ENCODE measurements around the gene NBAS. TPM values are rescaled to one million over a fixed set of nuclear protein-coding genes. Genes with fewer than 3 reads are reported as not detected.

Gene NBAS
- total RNA-seq, 1 donor from 2014 or later, result 29.7 TPM

GRCh38 chr2:15241929-15242328 is 319.2 kb downstream of the NBAS start:
- intact Hi-C loops (cut with DNase I), result no loop called here
- no peak for DNase-seq (ENCODE audit: extremely low spot score in 2 of 2)
- Histone ChIP-seq H3K4me1 (peaks cover 5% of the 10 kb centered on the region), H3K27ac (no peak overlapping the region), H3K36me3 (no peaks in the 10 kb centered on the region), H3K4me3 (no peak overlapping the region), H3K9me3 (no peaks in the 10 kb centered on the region), H3K27me3 (no peaks in the 10 kb centered on the region)
- TF ChIP-seq CTCF (IDR thresholded peaks at IDR 0.05) (no peak), POLR2AphosphoS5 (IDR thresholded peaks at IDR 0.05; ENCODE audit: insufficient read depth in 1 of 2, low read depth in 1 of 2) (no peak), POLR2A (IDR thresholded peaks at IDR 0.05) (no peak)

GRCh38 chr2:15241201-15241600 is 319.9 kb downstream of the NBAS start:
- Histone ChIP-seq H3K27me3 (no peaks in the 10 kb centered on the region), H3K4me1 (no peaks in the 10 kb centered on the region), H3K9me3 (no peaks in the 10 kb centered on the region), H3K4me3 (no peak overlapping the region), H3K27ac (no peak overlapping the region), H3K36me3 (no peaks in the 10 kb centered on the region)
- TF ChIP-seq CTCF (IDR thresholded peaks at IDR 0.05) (no peak), POLR2A (IDR thresholded peaks at IDR 0.05) (no peak), POLR2AphosphoS5 (IDR thresholded peaks at IDR 0.05; ENCODE audit: insufficient read depth in 1 of 2, low read depth in 1 of 2) (no peak)
- intact Hi-C loops (cut with DNase I), result no loop called here
- DNase-seq (ENCODE audit: extremely low spot score in 2 of 2), result no peak

GRCh38 chr2:15238028-15238427 is 323.1 kb downstream of the NBAS start:
- no peaks in the 10 kb centered on the region for H3K9me3 ChIP-seq
- TF ChIP-seq POLR2A (IDR thresholded peaks at IDR 0.05), result no peak
- TF ChIP-seq POLR2AphosphoS5 (IDR thresholded peaks at IDR 0.05; ENCODE audit: insufficient read depth in 1 of 2, low read depth in 1 of 2), result no peak
- TF ChIP-seq CTCF (IDR thresholded peaks at IDR 0.05), result no peak
- intact Hi-C loops (cut with DNase I), result no loop called here
- H3K36me3 ChIP-seq, result no peaks in the 10 kb centered on the region
- H3K4me3 ChIP-seq, result no peak overlapping the region
- no peaks in the 10 kb centered on the region for H3K4me1 ChIP-seq
- H3K27me3 ChIP-seq, result no peaks in the 10 kb centered on the region
- H3K27ac ChIP-seq, result no peak overlapping the region
- DNase-seq (ENCODE audit: extremely low spot score in 2 of 2), result no peak

GRCh38 chr2:15230599-15231192 is 330.4 kb downstream of the NBAS start:
- Histone ChIP-seq H3K4me3 (no peak overlapping the region), H3K27ac (no peak overlapping the region), H3K27me3 (no peaks in the 10 kb centered on the region), H3K4me1 (no peaks in the 10 kb centered on the region), H3K36me3 (no peaks in the 10 kb centered on the region), H3K9me3 (no peaks in the 10 kb centered on the region)
- intact Hi-C loops (cut with DNase I), result no loop called here
- DNase-seq (ENCODE audit: extremely low spot score in 2 of 2), result no peak
- TF ChIP-seq CTCF (IDR thresholded peaks at IDR 0.05), result no peak
- TF ChIP-seq POLR2AphosphoS5 (IDR thresholded peaks at IDR 0.05; ENCODE audit: insufficient read depth in 1 of 2, low read depth in 1 of 2), result no peak
- no peak for TF ChIP-seq POLR2A (IDR thresholded peaks at IDR 0.05)

DNA sequence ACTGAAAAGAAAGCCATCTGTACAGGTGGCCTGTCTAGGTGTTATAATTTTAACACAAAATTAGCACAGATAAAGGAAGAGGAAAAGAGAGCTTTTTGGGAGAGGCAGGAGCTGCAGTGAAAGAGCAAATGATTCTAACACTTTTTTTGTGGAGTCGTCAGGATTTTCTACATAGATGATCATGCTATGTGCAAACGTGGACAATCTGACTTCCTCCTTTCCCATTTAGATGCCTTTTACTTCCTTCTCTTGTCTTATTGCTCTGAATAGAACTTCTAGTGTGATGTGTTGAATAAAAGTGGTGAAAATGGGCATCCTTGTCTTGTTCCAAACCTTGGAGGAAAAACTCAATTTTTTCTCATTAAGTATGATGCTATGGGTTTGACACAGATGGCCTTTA is 334.5 kb downstream of the NBAS start:
- intact Hi-C loops (cut with DNase I), result no loop called here
- TF ChIP-seq POLR2A (IDR thresholded peaks at IDR 0.05), result no peak
- no peaks in the 10 kb centered on the region for H3K4me1 ChIP-seq
- no peak overlapping the region for H3K27ac ChIP-seq
- H3K27me3 ChIP-seq, result no peaks in the 10 kb centered on the region
- H3K9me3 ChIP-seq, result no peaks in the 10 kb centered on the region
- no peaks in the 10 kb centered on the region for H3K36me3 ChIP-seq
- no peak overlapping the region for H3K4me3 ChIP-seq
- DNase-seq (ENCODE audit: extremely low spot score in 2 of 2), result no peak
